Sigmoid colon (tissue), 3 donors: ENCODE measurements around the gene RBM5.

Source experiments
- POLR2A ChIP-seq, 2 donors: fragments of 450-650 bp; IDR thresholded peaks; one replicate each; pipeline ENCODE4 v1.6.1; 2016; ENCODE audit warnings: antibody characterized with exemption in 2 of 2, mild to moderate bottlenecking in 2 of 2, moderate library complexity in 2 of 2
- TF ChIP-seq, protein P1 (sequence below), 4 experiments: fragments of 450-650 bp in 3 of 4; fragments of 200-600 bp in 1 of 4; IDR thresholded peaks; one replicate each; pipeline ENCODE4 v1.5.1; 2016 to 2019; ENCODE audit warnings: antibody characterized with exemption in 4 of 4, mild to moderate bottlenecking in 3 of 4, moderate library complexity in 2 of 4

DNA sequence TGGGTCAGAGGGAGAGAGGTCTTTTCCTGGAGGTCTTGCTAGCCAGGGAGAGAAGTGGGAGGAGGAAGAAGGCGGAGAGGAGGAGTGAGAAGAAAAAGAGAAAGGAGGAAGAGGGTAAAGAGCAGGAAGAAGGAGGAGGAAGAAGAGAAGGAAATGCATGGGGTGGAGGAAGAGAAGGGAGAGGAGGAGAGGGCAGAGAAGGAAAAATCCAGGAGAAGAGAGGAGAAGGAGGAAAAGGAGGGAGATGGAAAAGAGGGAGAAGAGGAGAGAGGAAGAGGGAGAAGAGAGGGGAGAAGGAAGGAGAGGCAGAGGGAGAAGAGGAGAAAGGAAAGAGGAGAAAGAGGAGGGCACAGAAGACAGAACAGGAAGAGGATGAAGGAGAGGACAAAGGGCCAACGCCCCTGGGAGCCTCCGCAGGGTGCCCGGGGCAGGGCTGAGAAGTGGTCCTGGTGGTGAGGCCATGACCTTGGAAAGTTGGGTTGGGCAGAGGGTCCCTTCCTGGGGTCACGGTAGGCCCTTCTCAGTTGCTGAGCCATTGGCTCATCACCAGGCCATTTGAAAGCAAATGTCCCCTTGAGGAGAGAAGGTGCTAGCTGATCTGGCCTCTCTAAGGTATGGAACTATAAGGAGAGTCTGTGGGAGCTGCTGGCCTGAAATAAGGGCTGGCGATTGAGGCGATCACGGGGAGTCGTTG, 65.2 kb downstream of the RBM5 start:
- TF ChIP-seq, protein P1, sequence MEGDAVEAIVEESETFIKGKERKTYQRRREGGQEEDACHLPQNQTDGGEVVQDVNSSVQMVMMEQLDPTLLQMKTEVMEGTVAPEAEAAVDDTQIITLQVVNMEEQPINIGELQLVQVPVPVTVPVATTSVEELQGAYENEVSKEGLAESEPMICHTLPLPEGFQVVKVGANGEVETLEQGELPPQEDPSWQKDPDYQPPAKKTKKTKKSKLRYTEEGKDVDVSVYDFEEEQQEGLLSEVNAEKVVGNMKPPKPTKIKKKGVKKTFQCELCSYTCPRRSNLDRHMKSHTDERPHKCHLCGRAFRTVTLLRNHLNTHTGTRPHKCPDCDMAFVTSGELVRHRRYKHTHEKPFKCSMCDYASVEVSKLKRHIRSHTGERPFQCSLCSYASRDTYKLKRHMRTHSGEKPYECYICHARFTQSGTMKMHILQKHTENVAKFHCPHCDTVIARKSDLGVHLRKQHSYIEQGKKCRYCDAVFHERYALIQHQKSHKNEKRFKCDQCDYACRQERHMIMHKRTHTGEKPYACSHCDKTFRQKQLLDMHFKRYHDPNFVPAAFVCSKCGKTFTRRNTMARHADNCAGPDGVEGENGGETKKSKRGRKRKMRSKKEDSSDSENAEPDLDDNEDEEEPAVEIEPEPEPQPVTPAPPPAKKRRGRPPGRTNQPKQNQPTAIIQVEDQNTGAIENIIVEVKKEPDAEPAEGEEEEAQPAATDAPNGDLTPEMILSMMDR (IDR thresholded peaks at IDR 0.05): no peak
- TF ChIP-seq POLR2A (IDR thresholded peaks at IDR 0.05): no peak
